ENCODE data around the gene ARL4A. TPM values are rescaled to one million over a fixed set of nuclear protein-coding genes. Genes with fewer than 3 reads are reported as not detected.

The ARL4A gene
- total and polyA plus RNA-seq, 2 of the 13 experiments (the other 11 are each of a cell fraction or from before 2014, with no cell fraction given) = 10.8 to 25.6 TPM

GRCh38 chr7:12686891-12687717 is at the start of gene ARL4A (continued):
- TF ChIP-seq ZNF574 (CRISPR knock-in tag; IDR thresholded peaks at IDR 0.05) (peak; percentile 47), MAX (IDR thresholded peaks at IDR 0.05) (no peak; the same call in 1 of the 2 replicates), ZNF879 (CRISPR knock-in tag; IDR thresholded peaks at IDR 0.05) (no peak), JUND (CRISPR knock-in tag; IDR thresholded peaks at IDR 0.05) (no peak), ZNF615 (CRISPR knock-in tag; IDR thresholded peaks at IDR 0.05; ENCODE audit: borderline replicate concordance) (peak; percentile 83; the same call in 1 of the 2 replicates), ZNF224 (CRISPR knock-in tag; IDR thresholded peaks at IDR 0.05) (no peak), HNRNPL (IDR thresholded peaks at IDR 0.05; ENCODE audit: low read depth, low read length) (no peak; the same call in 1 of the 2 replicates), SRY (CRISPR knock-in tag; IDR thresholded peaks at IDR 0.05) (peak; percentile 91; the same call in 1 of the 2 replicates), ATF6 (CRISPR knock-in tag; conservative IDR thresholded peaks at IDR 0.05) (no peak), ZNF235 (CRISPR knock-in tag; IDR thresholded peaks at IDR 0.05; ENCODE audit: borderline replicate concordance) (no peak), GPN1 (CRISPR knock-in tag; IDR thresholded peaks at IDR 0.05; ENCODE audit: borderline replicate concordance) (no peak), ZNF138 (CRISPR knock-in tag; IDR thresholded peaks at IDR 0.05; ENCODE audit: low read depth) (no peak), KAT7 (CRISPR knock-in tag; IDR thresholded peaks at IDR 0.05; ENCODE audit: borderline replicate concordance) (peak; percentile 51; the same call in 1 of the 2 replicates), ZNF597 (CRISPR knock-in tag; IDR thresholded peaks at IDR 0.05) (no peak), NFYB (CRISPR knock-in tag; IDR thresholded peaks at IDR 0.05) (peak; percentile 97), CAMTA2 (CRISPR knock-in tag; IDR thresholded peaks at IDR 0.05; ENCODE audit: borderline replicate concordance) (peak; percentile 32; the same call in 1 of the 2 replicates), ZNF570 (CRISPR knock-in tag; IDR thresholded peaks at IDR 0.05; ENCODE audit: borderline replicate concordance) (0 out of 2 replicates have a peak, but pooled peaks have one; percentile 7), KDM5B (CRISPR knock-in tag; IDR thresholded peaks at IDR 0.05; ENCODE audit: borderline replicate concordance) (peak; percentile 63; the same call in 1 of the 2 replicates), ZBTB39 (CRISPR knock-in tag; IDR thresholded peaks at IDR 0.05) (no peak), ZNF552 (CRISPR knock-in tag; IDR thresholded peaks at IDR 0.05; ENCODE audit: borderline replicate concordance) (no peak), RELA (CRISPR knock-in tag; IDR thresholded peaks at IDR 0.05) (no peak)

Measured in HepG2 (cell line).